Activated CD8-positive, alpha-beta memory T cell treated with anti-CD3 and anti-CD28 coated beads, Interleukin-2, amount 50 U/mL, for 1 hour (primary cell): ENCODE measurements around the gene METTL21C.

Experiments
- DNase-seq: peaks from one replicate; pipeline ENCODE4 v3.0.0-alpha.2; 2020; ENCODE audit errors: extremely low read depth

The METTL21C gene

GRCh38 chr13:102697929-102698648 is 3.2 kb upstream of the METTL21C start:
- DNase-seq = no peak

DNA sequence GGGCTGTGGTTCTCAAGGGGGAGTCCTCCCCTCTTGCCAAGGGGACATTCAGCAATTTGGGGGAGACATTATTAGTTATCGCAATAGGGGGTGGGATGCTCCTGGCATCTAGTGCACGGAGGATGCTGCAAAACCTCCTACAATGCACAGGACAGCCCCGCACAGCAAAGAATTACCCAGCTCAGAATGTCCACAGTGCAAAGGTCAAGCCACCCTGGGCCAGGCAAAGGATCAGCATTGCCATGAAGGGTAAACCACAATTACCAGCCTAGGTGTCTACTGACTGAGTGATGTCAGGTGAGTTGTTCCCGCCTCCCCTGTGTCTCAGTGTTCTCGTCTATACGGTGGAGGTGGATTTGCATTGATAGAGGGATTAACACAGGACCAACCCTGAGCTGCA is 2.4 kb upstream of the METTL21C start:
- no peak for DNase-seq

DNA sequence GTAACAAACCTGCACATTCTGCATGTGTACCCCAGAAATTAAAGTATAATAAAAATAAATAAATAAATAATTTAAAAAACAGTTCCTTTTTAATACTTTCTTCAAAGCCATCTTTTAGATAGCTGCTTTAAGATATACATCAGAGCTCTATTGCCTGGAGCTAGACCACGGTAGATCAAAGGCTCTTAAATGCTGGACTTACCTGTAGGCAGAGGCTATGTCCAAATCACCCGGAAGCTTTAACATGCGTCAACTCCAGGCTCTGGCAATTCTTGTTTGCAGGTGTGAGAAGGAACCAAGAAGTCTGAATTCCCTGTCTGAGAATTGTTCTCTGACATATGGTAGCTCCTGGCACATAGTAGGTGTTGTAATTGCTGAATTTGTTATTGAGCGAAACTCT is 1.6 kb upstream of the METTL21C start:
- DNase-seq = no peak

GRCh38 chr13:102693776-102694175 is 1.1 kb downstream of the METTL21C start:
- no peak for DNase-seq

DNA sequence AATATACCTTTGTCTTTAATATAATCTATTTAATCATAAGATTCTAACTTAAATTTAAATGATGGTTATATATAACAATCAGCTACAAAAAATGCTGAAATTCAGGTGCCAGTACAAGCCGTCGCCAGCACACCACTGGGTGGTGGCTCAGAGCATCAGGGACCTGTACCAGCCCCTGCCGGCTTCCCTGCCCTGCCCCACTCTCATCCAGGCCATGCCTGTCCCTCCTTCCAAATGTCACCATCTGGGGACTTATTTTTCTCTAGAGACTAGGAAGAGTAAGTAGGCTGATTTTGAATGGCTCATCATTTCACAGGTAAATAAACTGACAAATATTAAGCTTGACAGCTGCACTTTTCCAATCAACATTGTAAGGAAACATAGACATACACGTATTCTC is 1.6 kb downstream of the METTL21C start:
- DNase-seq = no peak

- no peak for DNase-seq
These were observed 2.4 kb downstream of the METTL21C start for GRCh38 chr13:102692491-102692826.

GRCh38 chr13:102690883-102691282 is 4.0 kb downstream of the METTL21C start:
- DNase-seq = no peak

- no peak for DNase-seq
These were observed 6.4 kb downstream of the METTL21C start for GRCh38 chr13:102688306-102688973.

- DNase-seq = no peak
These were observed 7.3 kb downstream of the METTL21C start for GRCh38 chr13:102687520-102687919.

GRCh38 chr13:102686024-102686423 is 8.8 kb downstream of the METTL21C start:
- DNase-seq = no peak

DNA sequence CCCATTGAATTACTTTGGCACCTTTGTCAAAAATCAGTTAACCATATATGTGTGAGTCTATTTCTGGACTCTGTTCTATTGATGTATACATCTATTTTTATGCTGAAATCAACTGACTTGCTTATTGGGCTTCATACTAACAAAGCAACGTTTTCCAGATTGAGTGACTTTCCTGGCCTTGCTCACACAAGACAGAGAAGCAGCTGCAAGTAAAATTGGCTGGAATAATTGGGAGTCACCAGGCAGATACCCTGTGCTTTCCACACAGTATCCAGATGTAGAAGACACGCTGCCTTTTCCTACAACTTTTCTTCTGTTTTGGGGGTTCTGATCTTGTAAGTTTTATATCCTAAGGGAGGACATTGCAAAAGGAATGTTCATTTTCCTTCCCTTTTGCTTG is 11.2 kb downstream of the METTL21C start:
- no peak for DNase-seq

DNA sequence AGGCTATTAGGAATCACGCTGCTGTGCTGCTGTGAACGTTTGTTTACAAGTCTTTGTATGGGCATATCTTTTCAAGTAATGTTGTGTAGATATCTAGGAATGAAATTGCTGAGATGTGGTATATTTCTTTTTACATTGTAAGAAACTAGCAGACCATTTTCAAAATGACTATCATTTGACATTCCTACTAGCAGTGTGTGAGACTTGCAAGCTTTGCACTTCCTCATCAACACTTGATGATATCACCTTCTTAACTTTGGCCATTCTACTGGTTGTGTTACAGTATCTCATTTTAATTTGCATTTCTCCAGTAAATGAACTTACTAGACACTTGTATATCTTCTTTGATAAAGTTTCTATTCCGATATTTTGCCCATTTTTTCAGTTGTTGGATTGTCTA is 12.1 kb downstream of the METTL21C start:
- no peak for DNase-seq

- no peak for DNase-seq
These were observed 12.6 kb downstream of the METTL21C start for GRCh38 chr13:102682211-102682610.

DNA sequence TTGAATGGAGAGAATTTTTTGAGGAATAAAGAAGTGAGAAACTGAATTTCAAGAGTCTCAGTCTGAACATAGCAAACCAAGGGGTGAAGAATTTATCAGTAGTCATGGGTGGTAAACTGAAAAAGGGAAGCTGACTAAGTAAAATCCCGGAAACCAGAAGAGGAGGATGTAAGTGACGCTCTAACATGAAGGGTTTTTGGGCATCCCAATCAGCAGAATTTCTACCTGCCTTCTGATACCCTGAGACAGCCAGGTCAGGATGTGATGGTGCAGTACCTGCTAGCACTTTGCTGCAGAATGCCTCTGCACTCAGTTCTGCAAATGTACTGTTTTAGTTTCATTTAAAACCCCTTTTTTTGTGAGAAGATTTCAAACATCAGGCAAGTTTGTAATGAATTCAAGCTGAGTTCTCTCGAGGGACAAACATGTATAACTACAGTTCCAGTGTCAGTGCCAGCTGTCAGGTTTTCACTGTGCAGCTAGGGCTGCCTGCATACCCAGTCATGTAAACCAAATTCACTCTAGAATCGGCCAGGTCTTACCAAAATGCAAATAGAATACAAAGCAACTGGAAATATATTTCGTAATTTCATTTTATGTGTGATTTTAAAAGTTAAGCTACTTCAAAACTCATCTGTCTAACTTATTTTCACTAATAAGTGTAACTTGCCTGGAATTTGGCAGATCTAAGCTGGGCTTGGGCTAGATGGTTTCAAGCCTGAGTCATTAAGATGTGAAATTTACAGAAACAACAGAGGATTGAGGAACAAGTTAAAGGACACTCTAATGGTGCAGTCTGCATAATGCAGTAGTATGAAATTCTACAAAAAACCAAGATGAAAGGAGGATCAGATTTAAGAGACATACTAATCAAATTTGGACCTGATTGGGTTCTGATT is 13.8 kb downstream of the METTL21C start:
- no peak for DNase-seq

- no peak for DNase-seq
These were observed 14.6 kb downstream of the METTL21C start for GRCh38 chr13:102680133-102680717.

DNA sequence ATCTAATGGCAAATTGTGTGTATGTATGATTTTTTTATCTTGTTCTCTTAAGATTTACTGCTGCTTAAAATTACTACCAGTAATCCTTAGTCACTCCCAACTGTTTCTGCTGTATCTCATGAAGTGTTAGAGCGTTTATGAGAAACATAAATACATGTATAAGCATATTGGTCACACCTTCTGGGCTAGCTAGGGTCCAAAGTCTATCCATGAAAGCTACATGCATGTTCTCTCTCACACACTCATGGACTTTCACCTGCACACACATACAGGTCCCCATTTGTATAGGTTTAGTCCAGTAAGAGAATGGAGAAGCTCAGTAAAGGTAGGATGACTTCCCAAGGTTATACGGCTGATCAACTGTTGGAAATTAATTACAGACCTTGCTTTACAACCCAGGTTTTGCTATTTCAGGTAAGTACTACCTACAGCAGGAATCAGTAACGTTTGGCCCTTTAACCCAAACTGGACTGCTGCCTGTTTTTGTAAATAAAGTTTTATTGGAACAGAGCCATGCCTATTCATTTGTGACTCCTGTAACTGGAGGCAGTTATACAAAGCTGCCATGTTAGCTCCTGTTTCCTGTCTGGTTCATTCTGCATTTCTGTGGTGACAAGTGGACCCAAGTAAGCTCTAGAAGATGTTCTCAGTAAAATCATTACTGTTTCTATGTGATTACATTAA is 15.3 kb downstream of the METTL21C start:
- no peak for DNase-seq

DNA sequence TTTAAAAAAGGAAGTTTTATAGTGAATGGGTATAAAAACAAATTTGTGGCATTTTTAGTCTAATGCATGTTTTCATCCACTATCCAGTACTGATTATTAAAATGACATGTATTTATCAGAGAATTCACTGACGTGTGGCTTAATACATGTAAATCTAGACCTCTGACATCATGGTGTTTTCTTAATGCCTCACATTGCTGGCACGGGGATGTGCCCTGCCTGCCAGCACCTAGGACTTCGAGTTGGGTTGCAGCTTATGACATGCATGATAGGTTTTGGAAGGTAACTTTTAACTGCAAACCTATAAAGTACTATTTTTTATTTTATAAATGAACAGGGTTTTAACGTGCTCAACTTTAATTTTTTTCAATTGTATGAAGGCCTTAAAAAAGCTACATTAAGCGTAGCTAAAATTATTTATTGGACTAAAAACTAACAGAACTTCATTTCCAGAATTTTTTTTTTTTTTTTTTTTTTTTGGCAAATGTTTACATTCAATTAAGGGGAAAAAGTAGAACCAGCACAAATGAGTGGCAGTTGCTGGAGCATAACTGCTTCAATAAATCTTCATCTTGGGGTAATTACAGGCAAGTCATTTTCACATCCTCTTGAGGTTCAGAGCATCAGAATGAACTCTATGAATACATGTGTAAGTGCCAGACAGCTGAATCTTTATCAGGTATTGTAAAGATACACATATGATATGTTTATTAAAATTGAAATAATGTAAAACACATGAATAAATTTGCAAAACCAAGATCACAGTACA is 16.3 kb downstream of the METTL21C start:
- DNase-seq = no peak

- DNase-seq = no peak
These were observed 17.7 kb downstream of the METTL21C start for GRCh38 chr13:102677122-102677521.

GRCh38 chr13:102675115-102675514 is 19.7 kb downstream of the METTL21C start:
- DNase-seq = no peak

DNA sequence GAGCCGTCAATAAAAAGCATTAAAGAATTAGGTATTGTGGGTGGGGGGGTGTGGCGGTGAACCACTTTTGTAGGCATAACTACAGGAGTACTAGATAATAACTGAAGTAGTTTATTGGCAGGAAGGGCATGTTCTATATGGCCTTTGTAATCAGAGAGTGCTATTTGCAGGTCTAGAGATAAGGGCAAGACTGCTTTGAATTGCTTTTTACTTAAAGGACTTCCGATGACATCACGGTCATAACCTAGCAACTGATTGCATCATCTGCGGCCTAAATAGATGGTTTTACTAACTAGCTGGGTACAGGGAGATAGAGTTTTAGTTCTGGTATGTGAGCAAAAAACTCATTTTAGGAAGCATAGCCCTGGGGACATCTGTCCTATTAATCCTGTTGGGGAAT is 24.7 kb downstream of the METTL21C start:
- DNase-seq = no peak

DNA sequence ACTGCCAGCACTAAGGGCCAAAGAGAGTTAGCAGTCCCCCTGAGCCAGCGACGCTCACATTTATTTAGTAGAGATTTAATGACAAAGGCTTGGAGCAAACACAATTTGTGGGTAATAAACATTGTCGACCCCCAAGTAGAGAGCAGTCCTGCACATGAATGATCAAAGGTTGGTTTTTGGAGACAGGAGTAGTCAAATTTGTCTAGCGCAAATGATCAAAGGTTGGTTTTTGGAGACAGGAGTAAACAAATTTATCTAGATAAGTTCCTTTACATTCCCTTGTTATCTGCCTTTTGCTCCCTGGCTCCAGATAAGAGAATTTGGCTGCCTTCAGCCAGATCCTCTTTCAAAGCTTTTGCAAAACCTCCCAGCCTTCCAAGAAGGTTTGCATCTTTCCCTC is 26.9 kb downstream of the METTL21C start:
- DNase-seq = no peak
